A549 (cell line): ENCODE measurements around the gene GREM1. TPM values are rescaled to one million over a fixed set of nuclear protein-coding genes. Genes with fewer than 3 reads are reported as not detected.

Source experiments
- ATAC-seq, 2 experiments: fragments of 200-7000 bp in 1 of 2; fragments of >200 bp in 1 of 2; cut with Nextera tagmentation in 1 of 2; cut with Tn5 transposase in 1 of 2; 3 replicates each; pipeline versions ENCODE4 v1.8.0 to v1.9.1; 2018 to 2020; ENCODE audit warnings: mild to moderate bottlenecking in 1 of 2, moderate library complexity in 1 of 2
- CTCF ChIA-PET: fragments of 300-600 bp; sonication (Branson Sonifier 250); formaldehyde crosslinking; extraction: SDS; loops from one replicate; lab custom pipeline; 2021; ENCODE audit warnings: antibody characterized with exemption, inconsistent platforms; lab: Yijun Ruan, JAX
- POLR2A ChIA-PET: fragments of 350-600 bp; formaldehyde crosslinking; extraction: SDS; loops from one replicate; lab custom pipeline; 2021; ENCODE audit warnings: antibody characterized with exemption, inconsistent platforms; lab: Yijun Ruan, JAX
- DNase-seq, 2 experiments: peaks; one replicate each; pipeline versions ENCODE4 v3.0.0 to v3.0.0-alpha.2; 2011 to 2016; ENCODE audit warnings: low read depth in 1 of 2, low spot score in 1 of 2
- FAIRE-seq: peaks from 2 replicates; lab custom pipeline; 2011; peaks lifted over from hg19 to GRCh38; lab: Jason Lieb, UNC
- H3K27ac ChIP-seq, 2 experiments: fragments of >200 bp; sonication (Bioruptor Twin); formaldehyde crosslinking; 3 replicates each; pipeline ENCODE4 v1.5.1; 2016 to 2017
- H3K4me1 ChIP-seq: fragments of >200 bp; sonication (Bioruptor Twin); formaldehyde crosslinking; 3 replicates; pipeline ENCODE4 v1.6.1; 2016
- H3K4me2 ChIP-seq: fragments of >200 bp; sonication (Bioruptor Twin); formaldehyde crosslinking; 3 replicates; pipeline ENCODE4 v1.6.1; 2016
- H3K4me3 ChIP-seq: fragments of >200 bp; sonication (Bioruptor Twin); formaldehyde crosslinking; 3 replicates; pipeline ENCODE4 v1.5.1; 2016
- H3K9me3 ChIP-seq: fragments of >200 bp; sonication (Bioruptor Twin); formaldehyde crosslinking; 3 replicates; pipeline ENCODE4 v1.6.1; 2016
- BHLHE40 ChIP-seq: IDR thresholded peaks from 2 replicates; pipeline ENCODE4 v1.6.1; 2012; ENCODE audit warnings: low read depth, low read length, inconsistent platforms
- CBX8 ChIP-seq: fragments of 200-600 bp; sonication (generic); IDR thresholded peaks from 2 replicates; pipeline ENCODE4 v1.6.1; 2016
- CEBPB ChIP-seq, 2 experiments: fragments of >200 bp in 1 of 2; sonication (Bioruptor Twin) in 1 of 2; formaldehyde crosslinking in 1 of 2; IDR thresholded peaks; 2 replicates each; pipeline ENCODE4 v1.6.1; 2012 to 2016
- CHD2 ChIP-seq: fragments of 150-350 bp; IDR thresholded peaks from 2 replicates; pipeline ENCODE4 v1.6.1; 2014; ENCODE audit warnings: low read length; ENCODE audit not compliant: partially characterized antibody
- CHD4 ChIP-seq: fragments of 200-600 bp; sonication (generic); IDR thresholded peaks from 2 replicates; pipeline ENCODE4 v1.6.1; 2016; ENCODE audit warnings: antibody characterized with exemption, mild to moderate bottlenecking, borderline replicate concordance
- EHMT2 ChIP-seq: fragments of 200-600 bp; sonication (generic); IDR thresholded peaks from 2 replicates; pipeline ENCODE4 v1.6.1; 2016; ENCODE audit warnings: antibody characterized with exemption, low read depth, mild to moderate bottlenecking, moderate library complexity
- ESRRA ChIP-seq: fragments of 150-350 bp; IDR thresholded peaks from 2 replicates; pipeline ENCODE4 v1.6.1; 2014; ENCODE audit warnings: mild to moderate bottlenecking, low read length, borderline replicate concordance
- HES2 ChIP-seq: fragments of >200 bp; sonication (Bioruptor Twin); formaldehyde crosslinking; IDR thresholded peaks from 2 replicates; pipeline ENCODE4 v1.6.1; 2016
- HEYL ChIP-seq: fragments of 250-450 bp; sonication (Bioruptor Pico); IDR thresholded peaks from 2 replicates; pipeline ENCODE4 v1.8.0; 2021; ENCODE audit warnings: mild to moderate bottlenecking, moderate library complexity
- HOXA7 ChIP-seq: fragments of 250-450 bp; sonication (Bioruptor Pico); IDR thresholded peaks from 2 replicates; pipeline ENCODE4 v1.5.0; 2020; ENCODE audit warnings: mild to moderate bottlenecking, moderate library complexity
- HOXB13 ChIP-seq: fragments of 250-450 bp; sonication (Bioruptor Pico); IDR thresholded peaks from 2 replicates; pipeline ENCODE4 v1.5.0; 2020; ENCODE audit warnings: low read depth, mild to moderate bottlenecking, moderate library complexity
- JUNB ChIP-seq: fragments of >200 bp; sonication (Bioruptor Twin); formaldehyde crosslinking; IDR thresholded peaks from 2 replicates; pipeline ENCODE4 v1.6.1; 2016
- KDM1A ChIP-seq: fragments of 200-600 bp; sonication (generic); IDR thresholded peaks from 2 replicates; pipeline ENCODE4 v1.6.1; 2016; ENCODE audit warnings: low read depth, mild to moderate bottlenecking
- MAFK ChIP-seq: fragments of 450-650 bp; IDR thresholded peaks from 2 replicates; pipeline ENCODE4 v1.6.1; 2014; ENCODE audit not compliant: partially characterized antibody
- NFE2L2 ChIP-seq: fragments of 150-350 bp; conservative IDR thresholded peaks from 2 replicates; pipeline ENCODE4 v1.6.1; 2014; ENCODE audit warnings: low read length
- NPAS2 ChIP-seq: fragments of 250-450 bp; sonication (Bioruptor Pico); IDR thresholded peaks from 2 replicates; pipeline ENCODE4 v1.8.0; 2022; ENCODE audit warnings: mild to moderate bottlenecking, moderate library complexity, borderline replicate concordance
- PHF8 ChIP-seq: fragments of 200-600 bp; sonication (generic); IDR thresholded peaks from 2 replicates; pipeline ENCODE4 v1.6.1; 2016; ENCODE audit warnings: low read depth, mild to moderate bottlenecking, antibody characterized with exemption, moderate library complexity, borderline replicate concordance
- POLR2A ChIP-seq: IDR thresholded peaks from 2 replicates; pipeline ENCODE4 v1.6.1; 2012; ENCODE audit warnings: mild to moderate bottlenecking, low read length
- POLR2AphosphoS2 ChIP-seq: conservative IDR thresholded peaks from 2 replicates; pipeline ENCODE4 v1.6.1; 2012; ENCODE audit warnings: low read length, improper control_type of control experiment, inconsistent platforms
- RARB ChIP-seq: fragments of 250-450 bp; sonication (Bioruptor Pico); IDR thresholded peaks from 2 replicates; pipeline ENCODE4 v1.8.0; 2021; ENCODE audit warnings: mild to moderate bottlenecking, moderate library complexity
- RCOR1 ChIP-seq: fragments of 150-350 bp; IDR thresholded peaks from 2 replicates; pipeline ENCODE4 v1.6.1; 2014; ENCODE audit warnings: antibody characterized with exemption, low read length, low read depth
- RNF2 ChIP-seq: fragments of 200-600 bp; sonication (generic); IDR thresholded peaks from 2 replicates; pipeline ENCODE4 v1.6.1; 2016; ENCODE audit warnings: low read depth, mild to moderate bottlenecking, antibody characterized with exemption, moderate library complexity, borderline replicate concordance
- SMC3 ChIP-seq: fragments of >200 bp; sonication (Bioruptor Twin); formaldehyde crosslinking; IDR thresholded peaks from 3 replicates; pipeline ENCODE4 v1.6.1; 2018; ENCODE audit warnings: inconsistent platforms
- SREBF2 ChIP-seq: fragments of 450-650 bp; IDR thresholded peaks from 2 replicates; pipeline ENCODE4 v1.6.1; 2014; ENCODE audit warnings: mild to moderate bottlenecking, moderate library complexity
- USF2 ChIP-seq: fragments of 450-650 bp; IDR thresholded peaks from 2 replicates; pipeline ENCODE4 v1.6.1; 2014; ENCODE audit warnings: antibody characterized with exemption
- ZFP36 ChIP-seq: fragments of 450-650 bp; IDR thresholded peaks from 2 replicates; pipeline ENCODE4 v1.6.1; 2014; ENCODE audit warnings: borderline replicate concordance; ENCODE audit not compliant: partially characterized antibody
- ZSCAN20 ChIP-seq: fragments of 250-450 bp; sonication (Bioruptor Pico); IDR thresholded peaks from 2 replicates; pipeline ENCODE4 v1.8.0; 2022; ENCODE audit warnings: mild to moderate bottlenecking, moderate library complexity
- WGBS: methylation state at CpG from one replicate; pipeline ENCODE4 v1.1.6; 2017; ENCODE audit errors: missing lambda C conversion rate; 5-methylcytosine and 5-hydroxymethylcytosine counted together
- polyA plus RNA-seq, 4 experiments: library from polyadenylated mRNA; depleted of rRNA in 3 of 4; stranded (reverse); fragments of >200 nt; fragmentation: RNase III in 1 of 4; extraction: RNeasy Plus Mini Kit Qiagen cat#74134 plus additional on column Dnase treatment in 1 of 4; gene quantifications; 2 replicates in 3 of 4; 3 replicates in 1 of 4; pipeline ENCODE4 v1.2.3, GENCODE V29; 2011 to 2017
- TF ChIP-seq, protein P1 (sequence below): fragments of 150-350 bp; IDR thresholded peaks from 2 replicates; pipeline ENCODE4 v1.6.1; 2014; ENCODE audit warnings: low read depth, mild to moderate bottlenecking, low read length
- TF ChIP-seq, protein P2 (sequence below): fragments of >200 bp; sonication (Bioruptor Twin); formaldehyde crosslinking; IDR thresholded peaks from 3 replicates; pipeline ENCODE4 v1.6.1; 2016
- TF ChIP-seq, protein P3 (sequence below): IDR thresholded peaks from 2 replicates; pipeline ENCODE4 v1.6.1; 2012; ENCODE audit warnings: low read depth, borderline replicate concordance

The GREM1 gene
- polyA plus RNA-seq, 2 of the 4 experiments (the other 2 are of a cell fraction): 4.4 to 10.5 TPM

- Histone ChIP-seq H3K4me2 (no peak overlapping the region), H3K4me1 (peaks cover 24% of the 10 kb centered on the region), H3K4me3 (no peak overlapping the region), H3K27ac (no peak overlapping the region)
- ATAC-seq: no peak
- WGBS: 94% methylated on average over 10 of the region's 10 CpGs
- no peak for FAIRE-seq
- CTCF ChIA-PET: no interaction called here
- TF ChIP-seq MAFK (no peak), RNF2 (no peak), POLR2AphosphoS2 (no peak), KDM1A (no peak)
- TF ChIP-seq, protein P1, sequence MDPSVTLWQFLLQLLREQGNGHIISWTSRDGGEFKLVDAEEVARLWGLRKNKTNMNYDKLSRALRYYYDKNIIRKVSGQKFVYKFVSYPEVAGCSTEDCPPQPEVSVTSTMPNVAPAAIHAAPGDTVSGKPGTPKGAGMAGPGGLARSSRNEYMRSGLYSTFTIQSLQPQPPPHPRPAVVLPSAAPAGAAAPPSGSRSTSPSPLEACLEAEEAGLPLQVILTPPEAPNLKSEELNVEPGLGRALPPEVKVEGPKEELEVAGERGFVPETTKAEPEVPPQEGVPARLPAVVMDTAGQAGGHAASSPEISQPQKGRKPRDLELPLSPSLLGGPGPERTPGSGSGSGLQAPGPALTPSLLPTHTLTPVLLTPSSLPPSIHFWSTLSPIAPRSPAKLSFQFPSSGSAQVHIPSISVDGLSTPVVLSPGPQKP: no peak
- TF ChIP-seq, protein P2, sequence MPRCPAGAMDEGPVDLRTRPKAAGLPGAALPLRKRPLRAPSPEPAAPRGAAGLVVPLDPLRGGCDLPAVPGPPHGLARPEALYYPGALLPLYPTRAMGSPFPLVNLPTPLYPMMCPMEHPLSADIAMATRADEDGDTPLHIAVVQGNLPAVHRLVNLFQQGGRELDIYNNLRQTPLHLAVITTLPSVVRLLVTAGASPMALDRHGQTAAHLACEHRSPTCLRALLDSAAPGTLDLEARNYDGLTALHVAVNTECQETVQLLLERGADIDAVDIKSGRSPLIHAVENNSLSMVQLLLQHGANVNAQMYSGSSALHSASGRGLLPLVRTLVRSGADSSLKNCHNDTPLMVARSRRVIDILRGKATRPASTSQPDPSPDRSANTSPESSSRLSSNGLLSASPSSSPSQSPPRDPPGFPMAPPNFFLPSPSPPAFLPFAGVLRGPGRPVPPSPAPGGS: no peak
- TF ChIP-seq, all 56 proteins: peak for 0
- DNase-seq: no peak
- POLR2A ChIA-PET: no interaction called here
- 0 out of 3 replicates have a peak, but pooled peaks cover 3% of the 10 kb centered on the region for H3K9me3 ChIP-seq
These were observed 26.1 kb upstream of the GREM1 start for GRCh38 chr15:32691689-32692038.

DNA sequence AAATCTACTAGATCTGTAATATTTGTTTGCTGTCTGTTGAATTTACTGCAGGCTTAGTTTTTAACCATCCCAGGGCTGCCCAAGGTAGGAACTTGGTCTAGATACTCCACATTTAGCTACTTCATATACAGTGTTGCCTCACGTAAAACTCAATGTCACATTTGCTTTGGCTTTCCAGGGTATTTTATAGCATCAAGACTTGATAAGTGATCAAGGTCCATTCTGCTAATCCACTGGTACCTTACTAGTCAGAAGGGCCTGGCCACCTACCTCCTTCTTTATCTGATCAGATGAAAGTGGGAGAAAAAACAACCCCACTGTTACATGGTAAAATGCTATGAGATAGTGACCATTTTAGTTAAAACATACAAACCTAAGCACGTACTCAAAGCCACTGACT, 25.5 kb upstream of the GREM1 start:
- no peak for TF ChIP-seq NPAS2 (CRISPR knock-in tag)
- TF ChIP-seq HOXA7: no peak
- TF ChIP-seq RARB (CRISPR knock-in tag): no peak
- TF ChIP-seq ZFP36: no peak
- no peak for TF ChIP-seq HES2
- TF ChIP-seq HEYL (CRISPR knock-in tag): no peak
- TF ChIP-seq PHF8: no peak
- no peak for TF ChIP-seq ZSCAN20 (CRISPR knock-in tag)
- TF ChIP-seq, protein P3, sequence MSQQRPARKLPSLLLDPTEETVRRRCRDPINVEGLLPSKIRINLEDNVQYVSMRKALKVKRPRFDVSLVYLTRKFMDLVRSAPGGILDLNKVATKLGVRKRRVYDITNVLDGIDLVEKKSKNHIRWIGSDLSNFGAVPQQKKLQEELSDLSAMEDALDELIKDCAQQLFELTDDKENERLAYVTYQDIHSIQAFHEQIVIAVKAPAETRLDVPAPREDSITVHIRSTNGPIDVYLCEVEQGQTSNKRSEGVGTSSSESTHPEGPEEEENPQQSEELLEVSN: no peak
- ChIA-PET CTCF (interaction anchor here (1.1 to 2.2 kb wide), 2 partner anchors 29 to 41 kb away, joined by 3 to 8 read pairs; no protein-coding TSS in a partner anchor), POLR2A (no interaction called here)
- no peak overlapping the region for H3K4me2 ChIP-seq
- peaks cover 20% of the 10 kb centered on the region for H3K4me1 ChIP-seq
- ATAC-seq (no peak), DNase-seq (no peak), FAIRE-seq (no peak)
- H3K4me3 ChIP-seq: no peak overlapping the region
- H3K27ac ChIP-seq: no peak overlapping the region
- WGBS: 89% methylated on average over 2 of the region's 2 CpGs
- H3K9me3 ChIP-seq: no peaks in the 10 kb centered on the region

GRCh38 chr15:32694222-32694983, 23.4 kb upstream of the GREM1 start:
- Histone ChIP-seq H3K4me2 (no peak overlapping the region), H3K4me1 (no peaks in the 10 kb centered on the region), H3K9me3 (no peaks in the 10 kb centered on the region), H3K4me3 (no peak overlapping the region), H3K27ac (no peak overlapping the region)
- no peak for DNase-seq
- ATAC-seq: no peak
- FAIRE-seq: peak; percentile 73
- 80% methylated on average over 3 of the region's 3 CpGs for WGBS
- ChIA-PET POLR2A (no interaction called here), CTCF (interaction anchor here (1.2 to 2.2 kb wide), 2 partner anchors 11 to 32 kb away, joined by 3 to 8 read pairs; no protein-coding TSS in a partner anchor)
- TF ChIP-seq, protein P1: no peak
- TF ChIP-seq SMC3 (no peak), NFE2L2 (no peak), CHD4 (no peak), CHD2 (no peak), HOXB13 (CRISPR knock-in tag) (no peak), SREBF2 (no peak), JUNB (no peak), CEBPB (IDR thresholded peaks at IDR 0.05) (no peak), EHMT2 (no peak), CBX8 (no peak), BHLHE40 (no peak), ZSCAN20 (CRISPR knock-in tag) (no peak), USF2 (no peak), POLR2A (no peak), ESRRA (no peak), POLR2AphosphoS2 (no peak), RCOR1 (no peak), ZFP36 (no peak)
